ENCODE results near the gene SMG5.

The SMG5 gene

GRCh38 chr1:156221986-156222692, 60.5 kb downstream of the SMG5 start:
- no peak overlapping the region for H3K4me3 ChIP-seq (ENCODE audit: low read depth, low read length)
- no peak for TF ChIP-seq KLF1 (tag by site-specific recombination; IDR thresholded peaks at IDR 0.05)
- TF ChIP-seq ZBTB8A (tag by site-specific recombination; IDR thresholded peaks at IDR 0.05) = no peak
- no peak for TF ChIP-seq REST (tag by site-specific recombination; IDR thresholded peaks at IDR 0.05)
- TF ChIP-seq SALL2 (tag by site-specific recombination; IDR thresholded peaks at IDR 0.05; ENCODE audit: borderline replicate concordance) = no peak
- TF ChIP-seq ZNF610 (tag by site-specific recombination; IDR thresholded peaks at IDR 0.05; ENCODE audit: borderline replicate concordance) = no peak
- no peak for TF ChIP-seq ZNF112 (tag by site-specific recombination; IDR thresholded peaks at IDR 0.05)
- no peak for TF ChIP-seq ZNF133 (tag by site-specific recombination; IDR thresholded peaks at IDR 0.05)
- no peak for TF ChIP-seq ZNF426 (tag by site-specific recombination; IDR thresholded peaks at IDR 0.05)
- no peak for TF ChIP-seq KLF10 (tag by site-specific recombination; IDR thresholded peaks at IDR 0.05)
- no peak for TF ChIP-seq ZNF600 (tag by site-specific recombination; IDR thresholded peaks at IDR 0.05)
- no peak for TF ChIP-seq ZNF692 (tag by site-specific recombination; IDR thresholded peaks at IDR 0.05)
- no peak for TF ChIP-seq ZNF707 (tag by site-specific recombination; IDR thresholded peaks at IDR 0.05)
- H3K36me3 ChIP-seq (ENCODE audit: control insufficient read depth in 2 of 2, insufficient read depth in 1 of 2, low read length in 2 of 2) = peaks cover 8 to 35% of the 10 kb centered on the region in 2 experiments
- no peak overlapping the region for H3K27ac ChIP-seq (ENCODE audit: extremely low read depth, low read depth, low read length)
- no peaks in the 10 kb centered on the region for H3K4me1 ChIP-seq (ENCODE audit: control insufficient read depth, insufficient read depth, low read length)
- CTCF ChIA-PET = interaction anchor here (1.3 to 1.9 kb wide), 2 partner anchors 76 to 81 kb away, joined by 5 to 6 read pairs; no protein-coding TSS in a partner anchor
- POLR2A ChIA-PET = interaction anchor here (1.4 kb wide), 1 partner anchor 9 kb away, joined by 5 read pairs; the partner anchor contains the start of gene PMF1
- no peaks in the 10 kb centered on the region for H3K9me3 ChIP-seq (ENCODE audit: control insufficient read depth, insufficient read depth, low read depth, low read length)

GRCh38 chr1:156220226-156220625, 62.4 kb downstream of the SMG5 start:
- ChIA-PET POLR2A (interaction anchor here (0.7 kb wide), 1 partner anchor 7 kb away, joined by 3 read pairs; the partner anchor contains the start of gene PMF1), CTCF (no interaction called here)

GRCh38 chr1:156217871-156218270, 64.8 kb downstream of the SMG5 start:
- TF ChIP-seq ZNF2 (tag by site-specific recombination; IDR thresholded peaks at IDR 0.05) = no peak
- no peak for TF ChIP-seq ZNF146 (tag by site-specific recombination; IDR thresholded peaks at IDR 0.05)
- TF ChIP-seq ZNF221 (tag by site-specific recombination; IDR thresholded peaks at IDR 0.05; ENCODE audit: borderline replicate concordance) = no peak
- no peak for TF ChIP-seq SALL2 (tag by site-specific recombination; IDR thresholded peaks at IDR 0.05; ENCODE audit: borderline replicate concordance)
- TF ChIP-seq ZNF843 (tag by site-specific recombination; IDR thresholded peaks at IDR 0.05) = no peak
- TF ChIP-seq KLF16 (tag by site-specific recombination; IDR thresholded peaks at IDR 0.05) = no peak
- no peak for TF ChIP-seq REST (tag by site-specific recombination; IDR thresholded peaks at IDR 0.05)
- no peak for TF ChIP-seq ZNF626 (tag by site-specific recombination; IDR thresholded peaks at IDR 0.05)
- no peak for TF ChIP-seq IKZF3 (tag by site-specific recombination; IDR thresholded peaks at IDR 0.05)
- TF ChIP-seq BCL6B (tag by site-specific recombination; IDR thresholded peaks at IDR 0.05) = no peak
- H3K9me3 ChIP-seq (ENCODE audit: control insufficient read depth, insufficient read depth, low read depth, low read length) = no peaks in the 10 kb centered on the region
- ChIA-PET CTCF (no interaction called here), POLR2A (interaction anchor here (0.6 to 0.8 kb wide), 4 partner anchors 16 to 103 kb away, joined by 3 to 7 read pairs (median 4); no protein-coding TSS in a partner anchor)
- no peak overlapping the region for H3K27ac ChIP-seq (ENCODE audit: extremely low read depth, low read depth, low read length)
- H3K36me3 ChIP-seq (ENCODE audit: control insufficient read depth in 2 of 2, insufficient read depth in 1 of 2, low read length in 2 of 2) = peaks cover 4 to 23% of the 10 kb centered on the region in 2 experiments; a peak in 2 of 3 replicates
- no peak overlapping the region for H3K4me3 ChIP-seq (ENCODE audit: low read depth, low read length)
- H3K4me1 ChIP-seq (ENCODE audit: control insufficient read depth, insufficient read depth, low read length) = no peaks in the 10 kb centered on the region

More at GRCh38 chr1:156220226-156220625, 62.4 kb downstream of the SMG5 start:
- Histone ChIP-seq H3K4me1 (ENCODE audit: control insufficient read depth, insufficient read depth, low read length) (no peaks in the 10 kb centered on the region), H3K36me3 (ENCODE audit: control insufficient read depth in 2 of 2, insufficient read depth in 1 of 2, low read length in 2 of 2) (peaks cover 4 to 26% of the 10 kb centered on the region in 2 experiments), H3K27ac (ENCODE audit: extremely low read depth, low read depth, low read length) (no peak overlapping the region), H3K9me3 (ENCODE audit: control insufficient read depth, insufficient read depth, low read depth, low read length) (no peaks in the 10 kb centered on the region), H3K4me3 (ENCODE audit: low read depth, low read length) (no peak overlapping the region)
- peak; percentile 92 for TF ChIP-seq ZNF121 (tag by site-specific recombination; IDR thresholded peaks at IDR 0.05)
- TF ChIP-seq ZNF626 (tag by site-specific recombination; IDR thresholded peaks at IDR 0.05) = no peak
- TF ChIP-seq ZNF558 (tag by site-specific recombination; IDR thresholded peaks at IDR 0.05) = no peak

Measured in HEK293 (cell line).